VCaP (cell line): ENCODE results near the gene FXYD5.

ENCODE experiments used
- H3K27ac ChIP-seq: fragments of 450-650 bp; 2 replicates; pipeline ENCODE4 v1.5.1; 2017
- TF ChIP-seq, protein P1 (sequence below): fragments of 450-650 bp; conservative IDR thresholded peaks from 2 replicates; pipeline ENCODE4 v1.5.1; 2017; ENCODE audit warnings: mild to moderate bottlenecking, moderate library complexity

FXYD5 gene

DNA sequence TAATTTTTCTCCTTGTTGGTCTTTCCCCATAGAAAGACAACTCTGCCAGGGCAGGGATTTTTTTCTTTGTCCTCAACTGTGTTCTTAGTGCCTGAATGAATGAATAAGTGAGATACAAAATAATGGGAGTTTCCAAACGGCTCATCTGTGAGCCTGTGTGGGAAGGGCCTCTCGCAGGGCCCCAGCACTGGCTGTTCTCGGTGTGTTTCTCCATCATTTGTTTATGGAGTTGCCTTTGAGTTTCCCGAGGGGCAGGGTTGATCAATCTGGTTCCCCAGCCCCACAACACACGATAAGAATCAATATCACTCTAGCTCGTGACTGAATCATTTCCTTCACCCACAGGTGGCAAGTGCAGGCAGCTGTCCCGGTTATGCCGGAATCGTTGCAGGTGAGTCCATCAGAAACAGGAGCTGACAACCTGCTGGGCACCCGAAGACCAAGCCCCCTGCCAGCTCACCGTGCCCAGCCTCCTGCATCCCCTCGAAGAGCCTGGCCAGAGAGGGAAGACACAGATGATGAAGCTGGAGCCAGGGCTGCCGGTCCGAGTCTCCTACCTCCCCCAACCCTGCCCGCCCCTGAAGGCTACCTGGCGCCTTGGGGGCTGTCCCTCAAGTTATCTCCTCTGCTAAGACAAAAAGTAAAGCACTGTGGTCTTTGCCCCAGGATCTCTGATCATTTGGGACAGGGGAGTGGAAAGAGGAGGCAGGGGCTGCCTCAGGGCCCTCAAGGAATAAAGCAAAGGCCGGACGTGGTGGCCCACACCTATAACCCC, 14.9 kb downstream of the FXYD5 start:
- TF ChIP-seq, protein P1, sequence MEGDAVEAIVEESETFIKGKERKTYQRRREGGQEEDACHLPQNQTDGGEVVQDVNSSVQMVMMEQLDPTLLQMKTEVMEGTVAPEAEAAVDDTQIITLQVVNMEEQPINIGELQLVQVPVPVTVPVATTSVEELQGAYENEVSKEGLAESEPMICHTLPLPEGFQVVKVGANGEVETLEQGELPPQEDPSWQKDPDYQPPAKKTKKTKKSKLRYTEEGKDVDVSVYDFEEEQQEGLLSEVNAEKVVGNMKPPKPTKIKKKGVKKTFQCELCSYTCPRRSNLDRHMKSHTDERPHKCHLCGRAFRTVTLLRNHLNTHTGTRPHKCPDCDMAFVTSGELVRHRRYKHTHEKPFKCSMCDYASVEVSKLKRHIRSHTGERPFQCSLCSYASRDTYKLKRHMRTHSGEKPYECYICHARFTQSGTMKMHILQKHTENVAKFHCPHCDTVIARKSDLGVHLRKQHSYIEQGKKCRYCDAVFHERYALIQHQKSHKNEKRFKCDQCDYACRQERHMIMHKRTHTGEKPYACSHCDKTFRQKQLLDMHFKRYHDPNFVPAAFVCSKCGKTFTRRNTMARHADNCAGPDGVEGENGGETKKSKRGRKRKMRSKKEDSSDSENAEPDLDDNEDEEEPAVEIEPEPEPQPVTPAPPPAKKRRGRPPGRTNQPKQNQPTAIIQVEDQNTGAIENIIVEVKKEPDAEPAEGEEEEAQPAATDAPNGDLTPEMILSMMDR, result no peak
- H3K27ac ChIP-seq, result no peak overlapping the region

DNA sequence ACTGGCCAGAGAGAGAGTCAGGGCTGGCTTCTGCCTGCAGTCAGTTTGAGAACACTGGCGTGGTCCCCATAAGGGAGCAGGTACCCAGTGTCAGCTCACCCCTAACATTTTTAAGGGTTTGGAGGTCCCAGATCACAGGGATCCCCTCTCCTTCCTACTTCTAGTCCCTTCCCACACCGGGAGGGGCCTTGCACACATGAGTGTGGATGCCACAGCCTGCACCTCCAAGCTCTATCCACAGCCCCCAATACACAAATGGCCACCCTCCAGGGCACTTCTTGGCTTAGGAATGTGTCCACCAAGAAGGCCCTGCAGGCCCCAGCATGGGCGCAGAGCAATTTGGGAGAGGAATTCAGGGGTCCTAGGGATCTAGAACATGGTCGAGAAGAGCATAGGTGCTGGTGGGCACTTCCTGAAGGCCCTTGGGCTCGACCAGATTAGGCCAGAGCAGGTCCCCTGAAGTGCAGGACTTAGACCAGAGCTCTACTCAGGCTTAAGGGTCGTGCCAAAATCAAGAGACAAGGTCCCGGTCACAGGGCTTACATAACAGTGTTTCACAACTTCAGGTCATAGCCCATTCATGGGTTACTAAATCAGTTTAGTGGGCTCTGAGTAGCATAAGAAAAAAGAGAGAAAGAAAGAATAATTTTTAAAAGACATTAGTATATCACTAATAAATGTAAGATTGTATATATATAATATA, 16.0 kb downstream of the FXYD5 start:
- TF ChIP-seq, protein P1, result no peak
- H3K27ac ChIP-seq, result no peak overlapping the region

DNA sequence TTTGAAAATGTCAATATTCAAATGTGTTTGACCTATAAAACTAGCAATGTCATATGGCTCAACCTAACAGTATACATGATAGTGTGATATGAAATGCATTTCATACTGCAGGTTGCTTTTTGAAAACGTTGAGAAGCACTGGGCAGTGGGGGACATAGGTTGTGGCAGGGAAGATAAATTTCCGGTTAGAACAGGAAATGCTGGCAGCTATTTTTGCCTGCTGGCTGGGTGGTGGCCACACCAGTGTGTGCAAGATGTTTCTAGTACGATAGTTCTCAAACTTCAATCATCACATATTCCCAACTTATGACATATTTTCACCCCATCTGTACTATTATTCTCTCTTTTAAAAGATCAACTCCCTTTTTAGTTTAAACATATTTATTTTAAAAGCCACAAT, 17.2 kb downstream of the FXYD5 start:
- H3K27ac ChIP-seq, result no peak overlapping the region
- TF ChIP-seq, protein P1, result no peak

DNA sequence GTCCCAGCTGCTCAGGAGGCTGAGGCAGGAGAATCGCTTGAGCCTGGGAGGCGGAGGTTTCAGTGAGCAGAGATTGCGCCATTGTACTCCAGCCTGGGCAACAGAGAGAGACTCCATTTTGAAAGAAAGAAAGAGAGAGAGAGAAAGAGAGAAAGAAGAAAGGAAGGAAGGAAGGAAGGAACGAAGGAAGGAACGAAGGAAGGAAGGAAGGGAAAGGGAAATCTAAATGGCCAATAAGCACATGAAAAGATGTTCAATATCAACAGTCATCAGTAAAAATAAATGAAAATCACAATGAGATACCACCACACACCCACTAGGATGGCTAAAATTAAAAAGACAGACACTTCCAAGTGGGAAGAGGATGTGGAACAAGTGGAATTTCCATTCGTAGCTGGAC, 19.7 kb downstream of the FXYD5 start:
- TF ChIP-seq, protein P1, result no peak
- no peak overlapping the region for H3K27ac ChIP-seq

DNA sequence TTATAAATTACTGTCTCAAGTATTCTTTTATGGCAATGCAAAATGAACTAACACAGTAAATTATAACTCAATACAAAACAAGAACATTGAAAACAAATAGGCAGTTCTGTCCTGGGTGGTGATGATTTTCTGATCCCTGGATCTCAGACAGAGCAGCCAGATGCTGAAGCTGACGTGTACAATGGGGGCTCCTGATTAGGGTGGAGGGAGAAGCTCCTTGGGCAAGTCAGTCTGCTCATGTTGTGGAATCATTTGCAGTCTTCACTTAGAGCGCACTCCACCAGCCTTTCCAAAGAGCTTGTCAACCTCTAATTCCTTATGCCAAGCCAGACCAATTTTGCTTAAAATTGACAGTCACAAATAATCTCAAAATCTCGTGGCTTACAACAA, 21.6 kb downstream of the FXYD5 start:
- TF ChIP-seq, protein P1, result no peak
- H3K27ac ChIP-seq, result no peak overlapping the region

DNA sequence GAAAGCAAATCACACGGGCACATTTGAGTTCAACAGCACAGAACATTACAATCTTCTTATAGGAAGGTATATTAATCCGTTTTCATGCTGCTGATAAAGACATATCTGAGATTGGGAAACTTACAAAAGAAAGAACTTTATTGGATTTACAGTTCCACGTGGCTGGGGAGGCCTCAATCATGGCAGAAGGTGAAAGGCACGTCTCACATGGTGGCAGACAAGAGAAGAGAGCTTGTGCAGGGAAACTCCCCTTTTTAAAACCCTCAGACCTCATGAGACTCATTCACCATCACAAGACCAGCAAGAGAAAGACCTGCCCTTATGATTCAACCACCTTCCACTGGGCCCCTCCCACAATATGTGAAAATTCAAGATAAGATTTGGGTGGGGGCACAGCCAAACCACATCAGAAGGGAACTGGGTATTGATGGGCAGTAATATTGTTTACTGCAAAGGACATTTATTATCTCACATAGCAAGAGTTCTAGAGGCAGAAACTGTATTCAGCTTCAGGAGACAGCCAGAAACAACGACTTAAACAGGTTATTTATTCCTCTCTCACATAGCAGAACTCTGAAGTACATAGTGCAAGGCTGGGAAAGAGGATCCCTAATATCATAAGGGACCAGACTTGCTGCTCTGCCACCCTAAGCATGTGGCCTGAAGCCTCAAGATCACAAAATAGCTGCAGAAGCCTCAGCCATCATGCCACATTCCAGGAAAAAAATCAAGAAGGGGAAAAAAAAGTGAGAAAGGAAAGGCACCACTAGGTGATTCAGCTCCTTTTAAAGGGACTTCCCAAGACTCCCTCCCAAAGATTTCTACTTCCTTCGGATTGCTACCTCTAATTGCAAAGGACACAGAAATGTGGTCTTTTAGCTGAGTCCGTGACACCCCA, 23.1 kb downstream of the FXYD5 start:
- TF ChIP-seq, protein P1, result no peak
- H3K27ac ChIP-seq, result no peak overlapping the region

DNA sequence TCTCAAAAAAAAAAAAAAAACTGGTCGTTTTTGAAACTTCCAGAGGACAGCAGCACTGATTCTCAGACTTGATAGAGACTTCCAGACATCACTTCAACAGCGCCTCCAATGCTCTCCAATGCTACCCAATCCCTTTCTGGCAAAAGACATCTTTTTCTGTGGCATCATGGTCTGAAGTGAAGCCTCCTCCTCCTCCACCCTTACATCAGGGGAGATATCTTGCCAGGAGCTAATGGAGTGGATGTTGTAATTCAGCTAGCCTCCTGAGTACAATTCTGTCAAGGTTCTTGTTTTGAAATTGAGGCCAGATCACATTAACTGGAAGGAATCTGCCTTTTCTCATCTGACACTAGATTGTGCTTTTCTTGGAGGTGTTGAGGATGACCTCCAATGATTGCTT, 24.2 kb downstream of the FXYD5 start:
- H3K27ac ChIP-seq, result no peak overlapping the region
- TF ChIP-seq, protein P1, result no peak
